B cell (primary cell): ENCODE measurements around the gene RAB26. TPM values are rescaled to one million over a fixed set of nuclear protein-coding genes. Genes with fewer than 3 reads are reported as not detected.

Experiments
- ATAC-seq: fragments of 200-7000 bp; cut with Tn5 transposase; one replicate; pipeline ENCODE4 v1.10.0; 2021; ENCODE audit warnings: low read depth, mild to moderate bottlenecking, moderate number of reproducible peaks, moderate library complexity
- CTCF ChIA-PET: fragments of 350-600 bp; sonication (Branson Sonifier 250); formaldehyde crosslinking; loops from one replicate; lab custom pipeline; 2021; ENCODE audit warnings: antibody characterized with exemption, inconsistent platforms; lab: Charles Lee
- POLR2A ChIA-PET: fragments of 350-600 bp; sonication (Branson Sonifier 250); formaldehyde crosslinking; loops from one replicate; lab custom pipeline; 2021; ENCODE audit warnings: antibody characterized with exemption; lab: Charles Lee
- DNase-seq: peaks from one replicate; pipeline ENCODE4 v3.0.0; 2013
- H2AFZ ChIP-seq: 2 replicates; pipeline ENCODE4 v1.6.1; 2012; ENCODE audit warnings: mild to moderate bottlenecking, low read depth, low read length; ENCODE audit not compliant: insufficient read depth, poor library complexity, severe bottlenecking
- H3K27ac ChIP-seq, 2 donors: 1 replicate in 1 of 2; 2 replicates in 1 of 2; pipeline ENCODE4 v1.5.1; 2012 to 2013; ENCODE audit warnings: low read length in 2 of 2, mild to moderate bottlenecking in 2 of 2, moderate library complexity in 1 of 2
- H3K27me3 ChIP-seq, 4 experiments: fragments of 200-600 bp in 1 of 4; sonication (generic) in 1 of 4; replicated peaks in 1 of 4; 1 replicate in 2 of 4; 2 replicates in 2 of 4; pipeline versions ENCODE4 v1.6.1 to v1.7.0; 2013 to 2016; ENCODE audit warnings: low read length in 3 of 4, mild to moderate bottlenecking in 2 of 4, mixed read lengths in 1 of 4, moderate library complexity in 1 of 4; ENCODE audit not compliant: insufficient read depth in 4 of 4, control insufficient read depth in 3 of 4; ENCODE audit errors: control extremely low read depth in 1 of 4
- H3K36me3 ChIP-seq, 2 experiments: replicated peaks in 1 of 2; 1 replicate in 1 of 2; 2 replicates in 1 of 2; pipeline versions ENCODE4 v1.6.1 to v1.7.1; 2013; ENCODE audit warnings: low read length in 1 of 2; ENCODE audit not compliant: insufficient read depth in 2 of 2, control insufficient read depth in 1 of 2; ENCODE audit errors: control extremely low read depth in 1 of 2, extremely low read depth in 1 of 2
- H3K4me1 ChIP-seq, 2 donors: fragments of 200-600 bp in 1 of 2; sonication (generic) in 1 of 2; 1 replicate in 1 of 2; 2 replicates in 1 of 2; pipeline versions ENCODE4 v1.5.1 to v1.6.1; 2013 to 2017; ENCODE audit warnings: low read length in 2 of 2; ENCODE audit not compliant: control insufficient read depth in 2 of 2, insufficient read depth in 2 of 2
- H3K4me2 ChIP-seq: replicated peaks from 2 replicates; pipeline ENCODE3; 2012; ENCODE audit warnings: mild to moderate bottlenecking, low read depth, low read length; ENCODE audit not compliant: poor library complexity, severe bottlenecking
- H3K4me3 ChIP-seq, 5 experiments: fragments of 200-600 bp in 1 of 5; sonication (generic) in 1 of 5; 1 replicate in 3 of 5; 2 replicates in 2 of 5; pipeline versions ENCODE4 v1.5.1 to v1.7.0; 2011 to 2016; ENCODE audit warnings: low read length in 4 of 5, mild to moderate bottlenecking in 4 of 5, low read depth in 2 of 5, control low read depth in 1 of 5, moderate library complexity in 1 of 5; ENCODE audit not compliant: insufficient read depth in 1 of 5; ENCODE audit errors: control extremely low read depth in 1 of 5, extremely low read depth in 1 of 5
- H3K79me2 ChIP-seq: fragments of 200-600 bp; sonication (generic); one replicate; pipeline ENCODE4 v1.6.0; 2016; ENCODE audit warnings: low read length; ENCODE audit not compliant: control insufficient read depth, insufficient read depth
- H3K9ac ChIP-seq: fragments of 200-600 bp; sonication (generic); 2 replicates; pipeline ENCODE4 v1.6.1; 2017; ENCODE audit warnings: mild to moderate bottlenecking, low read length, moderate library complexity
- H3K9me3 ChIP-seq, 3 donors: one replicate each; pipeline versions ENCODE4 v1.6.1 to v1.7.1; 2013; ENCODE audit warnings: low read length in 2 of 3; ENCODE audit not compliant: control insufficient read depth in 2 of 3, insufficient read depth in 1 of 3; ENCODE audit errors: control extremely low read depth in 1 of 3
- H4K20me1 ChIP-seq: 2 replicates; pipeline ENCODE4 v1.6.0; 2012; ENCODE audit warnings: mild to moderate bottlenecking, low read length; ENCODE audit not compliant: insufficient read depth, control insufficient read depth, poor library complexity, severe bottlenecking
- H3K27ac Mint-ChIP-seq: one replicate; pipeline ENCODE4 v1.8.0; 2021; ENCODE audit warnings: mixed read lengths
- H3K27me3 Mint-ChIP-seq: one replicate; pipeline ENCODE4 v1.8.0; 2021; ENCODE audit warnings: mixed read lengths
- H3K4me1 Mint-ChIP-seq: one replicate; pipeline ENCODE4 v1.8.0; 2021; ENCODE audit warnings: mixed read lengths
- H3K4me3 Mint-ChIP-seq: one replicate; pipeline ENCODE4 v1.8.0; 2021; ENCODE audit warnings: mixed read lengths
- H3K9me3 Mint-ChIP-seq: one replicate; pipeline ENCODE4 v1.8.0; 2022; ENCODE audit warnings: mixed read lengths; ENCODE audit not compliant: insufficient read depth
- EZH2 ChIP-seq: IDR thresholded peaks from 2 replicates; pipeline ENCODE4 v1.6.1; 2012; ENCODE audit warnings: borderline replicate concordance, low read depth, mild to moderate bottlenecking, moderate library complexity, low read length; ENCODE audit not compliant: insufficient read depth, poor library complexity, severe bottlenecking
- WGBS: methylation state at CpG from one replicate; pipeline ENCODE4 v1.1.5; 2013; ENCODE audit warnings: missing lambda C conversion rate; ENCODE audit not compliant: insufficient coverage; 5-methylcytosine and 5-hydroxymethylcytosine counted together
- intact Hi-C: fragments of 100-400 bp; cut with micrococcal nuclease; formaldehyde crosslinking; loops from one replicate; pipeline ENCODE4 v1.10.0; 2022
- polyA plus RNA-seq: library from polyadenylated mRNA; depleted of rRNA; stranded (reverse); fragments of >200 nt; gene quantifications from 2 replicates; pipeline ENCODE4 v1.2.3, GENCODE V29; 2012
- total RNA-seq, 2 donors: library from RNA; stranded (reverse); fragments of 120-200 nt in 1 of 2; gene quantifications; 1 replicate in 1 of 2; 2 replicates in 1 of 2; pipeline versions ENCODE4 v1.2.3 to v1.2.4, GENCODE V29; 2013 to 2022
- TF ChIP-seq, protein P1 (sequence below): fragments of 200-600 bp; IDR thresholded peaks from one replicate; pipeline ENCODE4 v1.8.0; 2022; ENCODE audit warnings: antibody characterized with exemption, mild to moderate bottlenecking

RAB26 gene
- total and polyA plus RNA-seq, 2 donors (not counting 1 experiment from before 2014, with no cell fraction given) = 0.62 to 1.2 TPM

DNA sequence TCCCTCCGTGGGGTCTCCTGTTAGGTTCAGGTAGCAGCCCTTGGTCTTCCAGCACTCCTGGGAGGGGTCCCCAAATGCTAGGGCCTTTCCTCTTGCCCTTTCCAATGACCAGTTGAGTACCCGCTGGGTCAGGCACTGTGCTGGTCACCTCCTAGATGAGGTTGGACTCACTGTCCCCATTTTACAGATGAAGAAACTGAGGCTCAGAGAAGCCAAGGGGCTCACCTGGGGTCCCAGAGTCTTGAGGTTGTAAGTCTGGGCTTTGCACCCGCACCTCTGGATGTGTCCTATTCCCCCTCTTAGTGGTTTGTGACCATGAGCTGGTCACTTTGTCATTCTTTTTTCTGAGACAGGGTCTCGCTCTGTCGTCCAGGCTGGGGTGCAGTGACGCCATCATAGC lies 49.3 kb downstream of the RAB26 start:
- Histone ChIP-seq H3K79me2 (no peaks in the 10 kb centered on the region), H2AFZ (no peak overlapping the region), H3K4me1 (peaks cover 12 to 22% of the 10 kb centered on the region in 2 donors), H4K20me1 (no peaks in the 10 kb centered on the region), H3K4me3 (no peak overlapping the region), H3K27me3 (peaks cover 0 to 50% (median 20%) of the 10 kb centered on the region in 4 experiments), H3K27ac (no peak overlapping the region), H3K4me2 (no peak overlapping the region), H3K9ac (no peak overlapping the region), H3K36me3 (no peaks in the 10 kb centered on the region), H3K9me3 (peaks cover 0 to 6% (median 0%) of the 10 kb centered on the region in 3 donors)
- H3K4me1 Mint-ChIP-seq = peaks cover 10% of the 10 kb centered on the region
- peak overlapping the region; percentile 40 for H3K4me3 Mint-ChIP-seq
- no peaks in the 10 kb centered on the region for H3K9me3 Mint-ChIP-seq
- ATAC-seq (no peak), DNase-seq (no peak)
- intact Hi-C loops = loop anchor here (10.0 kb wide), 2 partner anchors 147 to 407 kb away; partner anchors contain the start of gene ABCA3
- no peak overlapping the region for H3K27ac Mint-ChIP-seq
- no peak for TF ChIP-seq EZH2
- TF ChIP-seq, protein P1, sequence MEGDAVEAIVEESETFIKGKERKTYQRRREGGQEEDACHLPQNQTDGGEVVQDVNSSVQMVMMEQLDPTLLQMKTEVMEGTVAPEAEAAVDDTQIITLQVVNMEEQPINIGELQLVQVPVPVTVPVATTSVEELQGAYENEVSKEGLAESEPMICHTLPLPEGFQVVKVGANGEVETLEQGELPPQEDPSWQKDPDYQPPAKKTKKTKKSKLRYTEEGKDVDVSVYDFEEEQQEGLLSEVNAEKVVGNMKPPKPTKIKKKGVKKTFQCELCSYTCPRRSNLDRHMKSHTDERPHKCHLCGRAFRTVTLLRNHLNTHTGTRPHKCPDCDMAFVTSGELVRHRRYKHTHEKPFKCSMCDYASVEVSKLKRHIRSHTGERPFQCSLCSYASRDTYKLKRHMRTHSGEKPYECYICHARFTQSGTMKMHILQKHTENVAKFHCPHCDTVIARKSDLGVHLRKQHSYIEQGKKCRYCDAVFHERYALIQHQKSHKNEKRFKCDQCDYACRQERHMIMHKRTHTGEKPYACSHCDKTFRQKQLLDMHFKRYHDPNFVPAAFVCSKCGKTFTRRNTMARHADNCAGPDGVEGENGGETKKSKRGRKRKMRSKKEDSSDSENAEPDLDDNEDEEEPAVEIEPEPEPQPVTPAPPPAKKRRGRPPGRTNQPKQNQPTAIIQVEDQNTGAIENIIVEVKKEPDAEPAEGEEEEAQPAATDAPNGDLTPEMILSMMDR = no peak
- WGBS = 77% methylated on average over 5 of the region's 6 CpGs
- peaks cover 28% of the 10 kb centered on the region for H3K27me3 Mint-ChIP-seq
- POLR2A ChIA-PET = no interaction called here
- CTCF ChIA-PET = interaction anchor here (0.6 to 4.7 kb wide), 2 partner anchors 54 to 339 kb away, joined by 3 to 71 read pairs; partner anchors contain the start of gene ECI1

DNA sequence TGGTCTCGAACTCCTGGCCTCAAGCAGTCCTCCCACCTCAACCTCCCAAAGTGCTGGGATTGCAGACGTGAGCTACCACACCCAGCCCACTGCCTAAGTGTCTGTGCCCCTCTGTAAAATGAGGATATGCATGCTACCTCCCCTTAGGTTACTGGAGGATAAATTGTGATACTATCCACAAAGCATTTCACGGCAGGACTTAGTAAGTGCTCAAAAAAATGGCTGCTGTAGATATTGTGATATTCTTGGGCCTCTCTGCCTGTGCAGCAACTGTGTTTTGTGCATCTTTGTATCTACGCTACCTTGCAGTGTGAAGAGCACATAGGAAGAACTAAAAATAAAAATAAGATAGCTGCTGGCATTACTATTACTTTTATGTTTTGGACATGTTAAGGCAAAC lies 49.9 kb downstream of the RAB26 start:
- Histone ChIP-seq H3K4me3 (no peak overlapping the region), H3K79me2 (no peaks in the 10 kb centered on the region), H3K36me3 (no peaks in the 10 kb centered on the region), H3K27ac (no peak overlapping the region), H4K20me1 (no peaks in the 10 kb centered on the region), H3K4me2 (no peak overlapping the region), H3K9me3 (peaks cover 0 to 6% (median 0%) of the 10 kb centered on the region in 3 donors), H3K9ac (no peak overlapping the region), H3K27me3 (peaks cover 0 to 49% (median 20%) of the 10 kb centered on the region in 4 experiments), H2AFZ (no peak overlapping the region), H3K4me1 (peaks cover 12 to 22% of the 10 kb centered on the region in 2 donors)
- no CpG with 5 or more reads among the region's 4 CpGs for WGBS
- peaks cover 10% of the 10 kb centered on the region for H3K4me1 Mint-ChIP-seq
- no peak overlapping the region for H3K27ac Mint-ChIP-seq
- peak overlapping the region; percentile 40 for H3K4me3 Mint-ChIP-seq
- CTCF ChIA-PET = no interaction called here
- ATAC-seq (no peak), DNase-seq (no peak)
- POLR2A ChIA-PET = no interaction called here
- peaks cover 27% of the 10 kb centered on the region for H3K27me3 Mint-ChIP-seq
- H3K9me3 Mint-ChIP-seq = no peaks in the 10 kb centered on the region
- intact Hi-C loops = loop anchor here (10.0 kb wide), 2 partner anchors 147 to 407 kb away; partner anchors contain the start of gene ABCA3
- TF ChIP-seq, protein P1 = no peak
- no peak for TF ChIP-seq EZH2
